ENCODE results near the gene WFIKKN1. TPM values are rescaled to one million over a fixed set of nuclear protein-coding genes. Genes with fewer than 3 reads are reported as not detected.

WFIKKN1 gene
- total RNA-seq, 1 donor from 2014 or later: 1.2 TPM

- H3K4me1 ChIP-seq: peaks cover 27% of the 10 kb centered on the region
- TF ChIP-seq, protein P1, sequence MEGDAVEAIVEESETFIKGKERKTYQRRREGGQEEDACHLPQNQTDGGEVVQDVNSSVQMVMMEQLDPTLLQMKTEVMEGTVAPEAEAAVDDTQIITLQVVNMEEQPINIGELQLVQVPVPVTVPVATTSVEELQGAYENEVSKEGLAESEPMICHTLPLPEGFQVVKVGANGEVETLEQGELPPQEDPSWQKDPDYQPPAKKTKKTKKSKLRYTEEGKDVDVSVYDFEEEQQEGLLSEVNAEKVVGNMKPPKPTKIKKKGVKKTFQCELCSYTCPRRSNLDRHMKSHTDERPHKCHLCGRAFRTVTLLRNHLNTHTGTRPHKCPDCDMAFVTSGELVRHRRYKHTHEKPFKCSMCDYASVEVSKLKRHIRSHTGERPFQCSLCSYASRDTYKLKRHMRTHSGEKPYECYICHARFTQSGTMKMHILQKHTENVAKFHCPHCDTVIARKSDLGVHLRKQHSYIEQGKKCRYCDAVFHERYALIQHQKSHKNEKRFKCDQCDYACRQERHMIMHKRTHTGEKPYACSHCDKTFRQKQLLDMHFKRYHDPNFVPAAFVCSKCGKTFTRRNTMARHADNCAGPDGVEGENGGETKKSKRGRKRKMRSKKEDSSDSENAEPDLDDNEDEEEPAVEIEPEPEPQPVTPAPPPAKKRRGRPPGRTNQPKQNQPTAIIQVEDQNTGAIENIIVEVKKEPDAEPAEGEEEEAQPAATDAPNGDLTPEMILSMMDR (IDR thresholded peaks at IDR 0.05): no peak
- no peaks in the 10 kb centered on the region for H3K27me3 ChIP-seq (ENCODE audit: low read depth)
- peaks cover 33% of the 10 kb centered on the region for H3K36me3 ChIP-seq
- peak overlapping the region; percentile 58 for H3K27ac ChIP-seq
- no peaks in the 10 kb centered on the region for H3K9me3 ChIP-seq
- no peak for ATAC-seq
- DNase-seq: no peak
- H3K4me3 ChIP-seq: no peak overlapping the region
- intact Hi-C loops (cut with DNase I): no loop called here
Observed at GRCh38 chr16:622920-623280, 7.9 kb upstream of the WFIKKN1 start.

GRCh38 chr16:624526-625070, 6.2 kb upstream of the WFIKKN1 start:
- DNase-seq (no peak), ATAC-seq (no peak)
- H3K4me1 ChIP-seq: peaks cover 44% of the 10 kb centered on the region
- H3K9me3 ChIP-seq: no peaks in the 10 kb centered on the region
- no peak overlapping the region for H3K4me3 ChIP-seq
- intact Hi-C loops (cut with DNase I): no loop called here
- no peak overlapping the region for H3K27ac ChIP-seq
- H3K36me3 ChIP-seq: peaks cover 45% of the 10 kb centered on the region
- no peaks in the 10 kb centered on the region for H3K27me3 ChIP-seq (ENCODE audit: low read depth)
- TF ChIP-seq, protein P1 (IDR thresholded peaks at IDR 0.05): no peak

DNA sequence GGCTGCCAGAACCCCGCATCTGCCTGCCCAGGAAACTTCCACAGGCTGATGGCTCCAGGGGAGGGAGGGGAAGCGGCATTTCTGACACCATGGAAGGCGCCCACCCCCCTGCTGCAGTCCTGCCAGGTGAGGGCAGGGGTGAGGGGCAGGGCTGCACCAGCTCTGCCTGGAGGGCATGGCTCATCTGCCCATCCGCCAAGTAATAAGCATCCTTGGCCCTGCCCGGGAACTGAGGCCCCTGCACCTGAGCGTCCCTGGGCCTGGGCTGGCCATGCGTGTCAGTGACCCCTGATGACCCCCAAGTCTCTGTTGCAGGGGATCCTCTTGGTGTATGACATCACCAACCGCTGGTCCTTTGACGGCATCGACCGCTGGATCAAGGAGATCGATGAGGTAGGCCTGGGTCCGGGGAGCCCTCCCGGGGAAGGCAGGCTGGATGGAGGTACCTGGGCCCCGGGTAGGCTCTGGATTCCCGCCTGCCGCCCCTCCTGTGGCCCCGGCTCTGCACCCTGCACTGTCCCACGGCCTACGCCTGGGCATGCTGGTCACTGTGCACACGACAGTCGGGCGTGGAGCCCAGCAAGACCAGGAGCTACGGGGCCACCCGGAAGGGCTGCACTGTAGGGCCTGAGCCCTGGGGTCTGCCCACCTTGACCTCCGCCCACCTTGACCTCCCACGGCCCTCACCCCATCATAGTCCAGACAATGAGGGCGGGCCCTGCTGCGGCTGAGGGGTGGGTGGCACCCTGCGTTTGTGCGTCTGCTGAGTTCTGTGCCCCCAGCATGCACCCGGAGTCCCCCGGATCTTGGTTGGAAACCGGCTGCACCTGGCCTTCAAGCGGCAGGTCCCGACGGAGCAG, 5.4 kb upstream of the WFIKKN1 start:
- no peak overlapping the region for H3K27ac ChIP-seq
- TF ChIP-seq, protein P1 (IDR thresholded peaks at IDR 0.05): no peak
- H3K9me3 ChIP-seq: no peaks in the 10 kb centered on the region
- no peak for DNase-seq
- H3K27me3 ChIP-seq (ENCODE audit: low read depth): no peaks in the 10 kb centered on the region
- intact Hi-C loops (cut with DNase I): no loop called here
- no peak overlapping the region for H3K4me3 ChIP-seq
- H3K36me3 ChIP-seq: peaks cover 45% of the 10 kb centered on the region
- peaks cover 52% of the 10 kb centered on the region for H3K4me1 ChIP-seq
- ATAC-seq: no peak

DNA sequence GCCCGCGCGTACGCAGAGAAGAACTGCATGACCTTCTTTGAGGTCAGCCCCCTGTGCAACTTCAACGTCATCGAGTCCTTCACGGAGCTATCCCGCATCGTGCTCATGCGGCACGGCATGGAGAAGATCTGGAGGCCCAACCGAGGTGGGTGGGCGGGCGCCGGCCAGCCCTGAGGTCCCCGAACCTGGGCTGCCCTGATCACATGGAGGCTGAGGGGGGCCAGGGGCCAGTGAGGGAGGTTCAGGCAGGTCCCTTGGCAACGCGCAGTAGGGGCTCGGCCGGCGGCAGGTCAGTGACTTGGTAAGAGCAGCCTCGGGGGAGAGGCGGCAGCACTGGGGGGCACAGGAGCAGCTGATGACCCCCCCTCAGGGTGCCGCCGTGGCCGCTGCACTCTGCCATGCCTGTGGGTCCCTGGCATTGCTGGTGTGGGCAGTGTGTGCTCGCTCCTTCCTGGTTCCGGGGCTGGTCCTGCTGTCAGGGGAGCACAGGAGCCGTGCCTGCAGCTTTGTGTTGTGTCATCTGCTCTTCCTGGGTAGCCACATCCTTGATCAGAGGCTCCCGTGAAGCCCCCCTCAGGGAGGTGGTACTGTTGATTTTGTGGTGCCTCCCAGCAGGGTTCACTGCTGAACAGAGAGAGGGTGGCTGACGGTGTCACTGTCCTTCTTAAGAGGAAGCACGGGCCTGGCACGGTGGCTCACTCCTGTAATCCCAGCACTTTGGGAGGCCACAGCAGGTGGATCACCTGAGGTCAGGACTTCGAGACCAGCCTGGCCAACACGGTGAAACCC, 4.6 kb upstream of the WFIKKN1 start:
- H3K4me1 ChIP-seq: peaks cover 57% of the 10 kb centered on the region
- TF ChIP-seq, protein P1 (IDR thresholded peaks at IDR 0.05): no peak
- no peak for ATAC-seq
- peaks cover 45% of the 10 kb centered on the region for H3K36me3 ChIP-seq
- no peak overlapping the region for H3K27ac ChIP-seq
- no peaks in the 10 kb centered on the region for H3K9me3 ChIP-seq
- intact Hi-C loops (cut with DNase I): no loop called here
- DNase-seq: no peak
- H3K27me3 ChIP-seq (ENCODE audit: low read depth): no peaks in the 10 kb centered on the region
- H3K4me3 ChIP-seq: no peak overlapping the region

GRCh38 chr16:626787-627453, 3.9 kb upstream of the WFIKKN1 start:
- peaks cover 52% of the 10 kb centered on the region for H3K4me1 ChIP-seq
- intact Hi-C loops (cut with DNase I): no loop called here
- peak overlapping the region; percentile 64 for H3K27ac ChIP-seq
- H3K4me3 ChIP-seq: no peak overlapping the region
- DNase-seq: no peak
- H3K9me3 ChIP-seq: no peaks in the 10 kb centered on the region
- TF ChIP-seq, protein P1 (IDR thresholded peaks at IDR 0.05): no peak
- H3K27me3 ChIP-seq (ENCODE audit: low read depth): no peaks in the 10 kb centered on the region
- ATAC-seq: no peak
- H3K36me3 ChIP-seq: peaks cover 45% of the 10 kb centered on the region

Measured in lower lobe of right lung (tissue), 2 donors.